Ovary (tissue), 3 donors: ENCODE results near the gene EFNA5.

Experiments
- EP300 ChIP-seq: sonication (generic); formaldehyde crosslinking; IDR thresholded peaks from one replicate; pipeline ENCODE4 v1.6.1; 2017; ENCODE audit warnings: antibody characterized with exemption
- POLR2A ChIP-seq: fragments of 450-650 bp; IDR thresholded peaks from one replicate; pipeline ENCODE4 v1.6.1; 2017; ENCODE audit warnings: antibody characterized with exemption, mild to moderate bottlenecking, moderate library complexity
- TF ChIP-seq, protein P1 (sequence below), 3 donors: fragments of 450-650 bp in 2 of 3; fragments of 200-600 bp in 1 of 3; IDR thresholded peaks; one replicate each; pipeline versions ENCODE4 v1.5.1 to v1.8.0; 2016 to 2022; ENCODE audit warnings: antibody characterized with exemption in 3 of 3, mild to moderate bottlenecking in 1 of 3
- donor health status: DM: no; HTN: no; CAD: no.

DNA sequence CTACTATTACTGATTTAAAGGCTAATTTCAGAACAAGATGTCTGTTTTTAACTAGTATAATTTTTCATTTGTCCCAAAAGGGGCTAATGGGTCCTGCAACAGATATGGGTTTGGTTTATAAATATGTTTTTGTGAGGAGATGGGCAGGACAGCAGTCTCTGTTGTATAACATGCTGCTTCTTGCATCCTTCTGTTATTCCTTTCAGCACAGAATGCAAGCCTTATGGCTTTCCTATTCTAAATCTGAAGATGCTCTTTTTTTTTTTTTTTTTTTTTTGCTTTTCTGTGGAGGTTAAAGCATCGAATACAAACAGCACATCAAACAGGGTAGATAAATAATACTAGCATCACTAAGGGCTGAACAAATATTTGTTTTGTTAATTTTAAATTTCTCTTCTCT is 235.7 kb downstream of the EFNA5 start:
- TF ChIP-seq, protein P1, sequence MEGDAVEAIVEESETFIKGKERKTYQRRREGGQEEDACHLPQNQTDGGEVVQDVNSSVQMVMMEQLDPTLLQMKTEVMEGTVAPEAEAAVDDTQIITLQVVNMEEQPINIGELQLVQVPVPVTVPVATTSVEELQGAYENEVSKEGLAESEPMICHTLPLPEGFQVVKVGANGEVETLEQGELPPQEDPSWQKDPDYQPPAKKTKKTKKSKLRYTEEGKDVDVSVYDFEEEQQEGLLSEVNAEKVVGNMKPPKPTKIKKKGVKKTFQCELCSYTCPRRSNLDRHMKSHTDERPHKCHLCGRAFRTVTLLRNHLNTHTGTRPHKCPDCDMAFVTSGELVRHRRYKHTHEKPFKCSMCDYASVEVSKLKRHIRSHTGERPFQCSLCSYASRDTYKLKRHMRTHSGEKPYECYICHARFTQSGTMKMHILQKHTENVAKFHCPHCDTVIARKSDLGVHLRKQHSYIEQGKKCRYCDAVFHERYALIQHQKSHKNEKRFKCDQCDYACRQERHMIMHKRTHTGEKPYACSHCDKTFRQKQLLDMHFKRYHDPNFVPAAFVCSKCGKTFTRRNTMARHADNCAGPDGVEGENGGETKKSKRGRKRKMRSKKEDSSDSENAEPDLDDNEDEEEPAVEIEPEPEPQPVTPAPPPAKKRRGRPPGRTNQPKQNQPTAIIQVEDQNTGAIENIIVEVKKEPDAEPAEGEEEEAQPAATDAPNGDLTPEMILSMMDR (IDR thresholded peaks at IDR 0.05), result no peak
- TF ChIP-seq POLR2A (no peak), EP300 (no peak)
